ENCODE measurements around the gene STK17B. TPM values are rescaled to one million over a fixed set of nuclear protein-coding genes. Genes with fewer than 3 reads are reported as not detected.

Gene STK17B
- total and polyA plus RNA-seq, 2 experiments from 2014 or later = 5.7 to 13.7 TPM

GRCh38 chr2:196181484-196181883, 10.1 kb upstream of the STK17B start:
- Histone ChIP-seq H4K20me1 (replicated peaks; ENCODE audit: insufficient read depth) (no peaks in the 10 kb centered on the region), H3K36me3 (ENCODE audit: insufficient read depth) (no peaks in the 10 kb centered on the region), H3K4me1 (ENCODE audit: insufficient read depth) (no peaks in the 10 kb centered on the region), H3K4me3 (no peak overlapping the region), H3K4me2 (no peak overlapping the region), H2AFZ (no peak overlapping the region), H3K27me3 (ENCODE audit: insufficient read depth) (no peaks in the 10 kb centered on the region), H3F3A (replicated peaks; ENCODE audit: low read depth) (no peaks in the 10 kb centered on the region), H3K27ac (ENCODE audit: low read depth) (no peak overlapping the region), H3K9me2 (ENCODE audit: insufficient read depth) (0 out of 2 replicates have a peak, but pooled peaks cover 5% of the 10 kb centered on the region), H3K79me2 (replicated peaks; ENCODE audit: insufficient read depth) (no peaks in the 10 kb centered on the region)
- no peak overlapping the region for H3K4me3 Mint-ChIP-seq
- DNase-seq (ENCODE audit: low spot score) = no peak
- no peaks in the 10 kb centered on the region for H3K9me3 Mint-ChIP-seq
- no peak for ATAC-seq
- H3K36me3 Mint-ChIP-seq (ENCODE audit: low read depth) = no peaks in the 10 kb centered on the region
- no peak overlapping the region for H3K27ac Mint-ChIP-seq
- peaks cover 4% of the 10 kb centered on the region for H3K27me3 Mint-ChIP-seq (ENCODE audit: insufficient read depth, low read depth, poor library complexity)
- H3K4me1 Mint-ChIP-seq = no peaks in the 10 kb centered on the region
- TF ChIP-seq REST (IDR thresholded peaks at IDR 0.05; ENCODE audit: unreplicated experiment) (no peak), CTCF (conservative IDR thresholded peaks at IDR 0.05; ENCODE audit: low read depth in 2 of 2) (no peak)

GRCh38 chr2:196177124-196177523, 5.7 kb upstream of the STK17B start:
- H3K4me1 Mint-ChIP-seq = peaks cover 6% of the 10 kb centered on the region; the same call in 2 of the 3 replicates
- ATAC-seq = no peak
- no peaks in the 10 kb centered on the region for H3K79me2 ChIP-seq (replicated peaks; ENCODE audit: insufficient read depth)
- H3K36me3 ChIP-seq (ENCODE audit: insufficient read depth) = no peaks in the 10 kb centered on the region
- H2AFZ ChIP-seq = no peak overlapping the region
- no peaks in the 10 kb centered on the region for H3K9me3 Mint-ChIP-seq
- DNase-seq (ENCODE audit: low spot score) = no peak
- no peaks in the 10 kb centered on the region for H4K20me1 ChIP-seq (replicated peaks; ENCODE audit: insufficient read depth)
- no peak overlapping the region for H3K27ac Mint-ChIP-seq
- no peaks in the 10 kb centered on the region for H3F3A ChIP-seq (replicated peaks; ENCODE audit: low read depth)
- H3K4me3 ChIP-seq = no peak overlapping the region
- peaks cover 5% of the 10 kb centered on the region; the same call in 1 of the 2 replicates for H3K4me1 ChIP-seq (ENCODE audit: insufficient read depth)
- 0 out of 2 replicates have a peak, but pooled peaks cover 5% of the 10 kb centered on the region for H3K9me2 ChIP-seq (ENCODE audit: insufficient read depth)
- no peak overlapping the region for H3K27ac ChIP-seq (ENCODE audit: low read depth)
- no peak overlapping the region for H3K4me2 ChIP-seq
- no peak overlapping the region for H3K4me3 Mint-ChIP-seq
- H3K36me3 Mint-ChIP-seq (ENCODE audit: low read depth) = no peaks in the 10 kb centered on the region
- H3K27me3 ChIP-seq (ENCODE audit: insufficient read depth) = peaks cover 9% of the 10 kb centered on the region
- H3K27me3 Mint-ChIP-seq (ENCODE audit: insufficient read depth, low read depth, poor library complexity) = no peaks in the 10 kb centered on the region
- no peak for TF ChIP-seq STAT1 (IDR thresholded peaks at IDR 0.05; ENCODE audit: unreplicated experiment)
- no peak for TF ChIP-seq NANOG (IDR thresholded peaks at IDR 0.05; ENCODE audit: borderline replicate concordance)
- no peak for TF ChIP-seq JUNB (IDR thresholded peaks at IDR 0.05; ENCODE audit: unreplicated experiment)
- no peak for TF ChIP-seq EZH2 (IDR thresholded peaks at IDR 0.05; ENCODE audit: low read depth, unreplicated experiment)
- no peak for TF ChIP-seq CREB1 (CRISPR knock-in tag; IDR thresholded peaks at IDR 0.05; ENCODE audit: low read depth)
- no peak for TF ChIP-seq REST (IDR thresholded peaks at IDR 0.05; ENCODE audit: unreplicated experiment)
- TF ChIP-seq ETS1 (IDR thresholded peaks at IDR 0.05) = no peak
- no peak for TF ChIP-seq ZNF114 (CRISPR knock-in tag; IDR thresholded peaks at IDR 0.05)
- no peak for TF ChIP-seq CTCF (conservative IDR thresholded peaks at IDR 0.05; ENCODE audit: low read depth in 2 of 2)
- TF ChIP-seq POLR2AphosphoS5 (IDR thresholded peaks at IDR 0.05; ENCODE audit: low read depth) = no peak
- TF ChIP-seq ZNF331 (CRISPR knock-in tag; IDR thresholded peaks at IDR 0.05; ENCODE audit: low read depth) = no peak
- TF ChIP-seq EZH2phosphoT487 (IDR thresholded peaks at IDR 0.05; ENCODE audit: unreplicated experiment) = no peak

Measured in GM23338 (cell line).